Stimulated activated CD4-positive, alpha-beta T cell treated with anti-CD3 and anti-CD28 coated beads, Interleukin-2, amount 100 ng/mL, for 48 hours (primary cell): ENCODE measurements around the gene KCNG2.
"Not testable (repeated sequence)": the region's sequence is repeated elsewhere in the genome, so short reads cannot be mapped to it uniquely, and the experiment has no call there.

Experiments
- DNase-seq, 2 donors: peaks; one replicate each; pipeline ENCODE4 v3.0.0-alpha.2; 2020

KCNG2 gene, protein sequence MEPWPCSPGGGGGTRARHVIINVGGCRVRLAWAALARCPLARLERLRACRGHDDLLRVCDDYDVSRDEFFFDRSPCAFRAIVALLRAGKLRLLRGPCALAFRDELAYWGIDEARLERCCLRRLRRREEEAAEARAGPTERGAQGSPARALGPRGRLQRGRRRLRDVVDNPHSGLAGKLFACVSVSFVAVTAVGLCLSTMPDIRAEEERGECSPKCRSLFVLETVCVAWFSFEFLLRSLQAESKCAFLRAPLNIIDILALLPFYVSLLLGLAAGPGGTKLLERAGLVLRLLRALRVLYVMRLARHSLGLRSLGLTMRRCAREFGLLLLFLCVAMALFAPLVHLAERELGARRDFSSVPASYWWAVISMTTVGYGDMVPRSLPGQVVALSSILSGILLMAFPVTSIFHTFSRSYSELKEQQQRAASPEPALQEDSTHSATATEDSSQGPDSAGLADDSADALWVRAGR

DNA sequence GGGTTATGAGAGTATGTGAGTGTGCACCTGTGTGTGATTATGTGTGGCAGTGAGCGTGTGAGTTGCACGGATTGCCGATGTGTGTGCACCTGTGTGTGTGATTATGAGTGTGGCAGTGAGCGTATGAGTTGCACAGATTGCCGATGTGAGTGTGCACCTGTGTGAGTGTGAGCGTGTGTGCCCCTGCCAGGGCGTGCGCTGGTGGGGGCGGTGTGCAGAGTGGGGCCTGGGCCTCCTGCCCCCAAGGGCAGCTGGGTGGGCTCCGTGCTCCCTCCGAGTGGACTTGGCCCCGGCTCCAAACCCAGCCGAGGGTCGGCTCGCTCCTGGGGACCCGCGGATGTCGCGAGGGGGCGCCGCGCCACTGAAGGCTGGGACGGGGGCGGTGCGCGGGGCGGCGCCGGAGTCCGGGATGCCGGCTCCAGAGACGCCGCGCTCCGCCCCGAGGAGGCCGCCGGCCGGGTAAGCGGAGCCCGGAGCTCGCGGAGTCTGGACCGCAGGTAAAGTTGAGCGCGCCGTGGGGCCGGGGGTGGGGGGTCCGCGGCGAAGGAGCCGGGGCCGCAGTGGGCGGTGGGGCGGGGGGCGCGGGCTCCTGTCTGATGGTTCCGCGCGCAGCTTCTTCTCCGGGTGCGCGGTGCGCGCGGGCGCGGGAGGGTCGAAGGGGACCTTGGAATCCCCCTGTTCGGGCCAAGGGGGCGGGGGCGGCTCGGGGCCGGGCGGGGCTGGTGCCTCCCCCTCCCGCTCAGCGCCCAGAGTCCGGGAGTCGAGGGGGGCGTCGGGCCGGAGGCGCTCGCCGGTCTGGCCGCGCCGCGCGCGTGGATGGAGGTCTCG is at the start of gene KCNG2:
TSS of gene KCNG2 (plus strand) at position 421 of the 828 bp plus-strand sequence. CDS start 65,730 bp downstream, outside the sequence.
- DNase-seq, result no peak

DNA sequence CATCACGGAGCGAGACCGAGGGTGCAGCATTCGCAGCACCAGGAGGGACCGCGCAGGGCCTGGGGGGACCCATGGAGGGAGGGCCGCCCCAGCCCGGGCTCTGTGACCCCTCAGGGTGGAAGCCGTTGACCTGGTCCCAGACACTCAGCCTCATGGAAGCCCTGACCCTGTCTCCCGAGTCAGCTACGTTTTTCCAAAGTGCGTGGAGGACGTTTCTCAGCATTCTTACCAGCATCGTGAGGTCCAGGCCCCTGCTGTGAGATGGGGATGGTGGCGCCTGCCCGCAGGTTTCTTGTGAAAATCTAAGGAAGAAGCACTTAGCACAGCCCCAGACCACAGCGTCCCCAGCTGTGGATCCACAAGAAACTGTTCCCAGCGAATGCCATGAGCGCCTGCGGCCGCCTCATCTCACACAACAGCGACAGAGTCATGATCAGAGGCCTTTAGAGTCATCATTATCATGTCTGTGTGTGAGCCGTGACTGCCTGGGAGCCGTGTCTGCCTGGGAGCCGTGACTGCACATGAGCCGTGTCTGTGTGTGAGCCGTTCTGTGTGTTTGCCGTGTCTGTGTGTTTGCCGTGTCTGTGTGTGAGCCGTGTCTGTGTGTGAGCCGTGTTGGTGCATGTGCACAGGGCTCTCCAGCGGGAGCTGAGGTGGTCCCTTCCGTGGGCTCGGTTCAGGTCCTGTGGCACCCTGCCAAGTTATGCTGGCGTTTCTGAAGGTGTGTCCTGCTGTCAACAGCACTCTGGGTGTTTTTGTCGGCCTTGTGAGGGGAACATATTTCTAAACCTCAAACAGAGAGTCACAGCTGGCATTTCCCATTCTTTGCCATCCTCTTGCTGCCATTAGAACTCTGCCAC is 49.2 kb upstream of the KCNG2 start:
- DNase-seq, result no peak

DNA sequence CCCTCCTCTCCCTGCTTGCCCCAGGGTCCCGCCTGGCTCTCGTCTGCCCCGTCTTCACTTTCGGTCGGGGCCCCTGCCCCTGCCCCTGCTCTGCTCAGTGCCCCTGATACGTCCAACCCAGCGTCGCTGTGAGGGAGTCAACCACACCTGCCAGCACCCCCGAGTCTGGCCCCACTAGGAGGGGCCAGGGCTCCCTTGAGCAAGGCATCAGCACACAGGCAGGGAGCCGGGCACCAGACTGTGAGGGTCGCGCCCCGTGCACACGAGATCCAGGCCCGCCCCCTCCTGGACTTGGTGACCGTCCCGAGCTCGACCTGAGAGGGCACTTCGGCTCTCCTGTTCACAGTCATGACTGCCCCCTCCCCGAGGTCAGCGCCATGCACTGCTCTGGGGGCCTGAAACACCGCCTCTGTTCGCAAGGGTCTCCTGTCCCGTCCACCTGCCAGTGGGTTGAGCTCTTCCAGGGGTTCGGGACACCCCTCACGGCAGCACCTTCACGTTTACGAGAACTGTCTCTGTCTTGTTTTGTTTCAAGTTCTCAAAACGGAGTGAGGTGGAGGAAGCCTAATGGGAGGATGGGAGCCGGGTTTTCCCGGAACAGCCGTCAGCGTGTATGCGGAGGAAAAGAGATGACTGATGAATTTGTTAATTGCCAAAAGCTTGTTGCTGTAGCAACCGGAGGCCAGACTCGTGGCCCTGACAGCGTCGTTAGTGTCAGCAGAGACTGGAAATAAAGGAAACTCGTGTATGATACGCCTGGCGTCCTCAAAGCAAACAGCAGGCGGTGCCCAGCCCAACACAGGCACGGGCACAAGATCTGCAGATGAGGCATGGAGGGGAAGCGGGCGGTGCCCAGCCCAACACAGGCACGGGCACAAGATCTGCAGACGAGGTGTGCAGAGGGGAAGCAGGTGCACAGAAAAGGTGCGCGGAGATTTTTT is 48.2 kb upstream of the KCNG2 start:
- DNase-seq, result no peak

DNA sequence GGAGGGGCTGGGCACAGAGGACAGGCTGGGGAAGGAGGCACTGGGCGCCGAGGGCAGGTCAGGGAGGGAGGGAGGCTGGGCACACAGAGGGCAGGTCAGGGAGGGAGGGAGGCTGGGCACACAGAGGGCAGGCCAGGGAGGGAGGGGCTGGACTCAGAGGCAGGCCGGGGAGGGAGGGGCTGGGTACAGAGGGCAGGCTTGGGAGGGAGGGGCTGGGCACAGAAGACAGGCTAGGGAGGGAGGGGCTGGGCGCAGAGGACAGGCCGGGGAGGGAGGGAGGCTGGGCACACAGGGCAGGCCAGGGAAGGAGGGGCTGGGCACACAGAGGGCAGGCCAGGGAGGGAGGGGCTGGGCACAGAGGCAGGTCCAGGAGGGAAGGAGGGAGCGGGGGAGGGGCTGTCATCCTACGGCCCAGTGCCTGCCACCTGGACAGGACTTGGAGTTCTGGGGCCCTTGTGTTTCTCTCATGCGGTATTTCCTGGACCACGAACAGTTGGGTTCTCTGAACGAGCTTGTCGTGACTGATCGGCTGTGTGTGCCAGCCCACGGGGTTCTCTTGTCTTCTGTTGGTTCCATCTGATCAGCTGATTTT is 46.7 kb upstream of the KCNG2 start:
- DNase-seq, result no peak

DNA sequence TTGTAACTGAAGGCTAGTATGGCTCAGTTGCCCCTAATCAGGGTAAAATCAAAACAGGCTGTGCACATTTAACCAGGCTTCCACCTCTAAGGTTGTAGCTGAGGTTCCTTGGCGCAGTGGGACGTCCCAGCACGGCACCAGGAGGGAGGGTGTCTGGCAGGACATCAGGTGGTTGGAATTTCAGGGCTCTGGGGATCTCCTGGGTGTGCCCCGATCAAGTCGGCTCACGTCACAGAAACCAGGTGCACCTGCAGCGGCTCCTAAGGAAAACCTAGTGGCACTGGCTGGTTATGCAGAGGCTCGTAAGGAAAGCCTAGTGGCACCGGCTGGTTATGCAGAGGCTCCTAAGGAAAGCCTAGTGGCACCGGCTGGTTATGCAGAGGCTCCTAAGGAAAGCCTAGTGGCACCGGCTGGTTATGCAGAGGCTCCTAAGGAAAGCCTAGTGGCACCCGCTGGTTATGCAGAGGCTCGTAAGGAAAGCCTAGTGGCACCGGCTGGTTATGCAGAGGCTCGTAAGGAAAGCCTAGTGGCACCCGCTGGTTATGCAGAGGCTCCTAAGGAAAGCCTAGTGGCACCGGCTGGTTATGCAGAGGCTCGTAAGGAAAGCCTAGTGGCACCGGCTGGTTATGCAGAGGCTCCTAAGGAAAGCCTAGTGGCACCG is 45.7 kb upstream of the KCNG2 start:
- DNase-seq, result not testable (repeated sequence)

DNA sequence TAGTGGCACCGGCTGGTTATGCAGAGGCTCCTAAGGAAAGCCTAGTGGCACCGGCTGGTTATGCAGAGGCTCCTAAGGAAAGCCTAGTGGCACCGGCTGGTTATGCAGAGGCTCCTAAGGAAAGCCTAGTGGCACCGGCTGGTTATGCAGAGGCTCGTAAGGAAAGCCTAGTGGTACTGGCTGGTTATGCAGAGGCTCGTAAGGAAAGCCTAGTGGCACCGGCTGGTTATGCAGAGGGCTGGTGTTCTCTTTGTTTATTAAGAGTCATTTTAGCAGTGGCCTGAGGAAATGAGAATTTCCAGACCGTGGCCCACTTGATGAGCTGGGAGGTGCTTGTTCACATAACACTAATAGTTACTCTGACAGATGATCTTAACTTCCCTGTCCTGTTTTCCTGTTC is 44.8 kb upstream of the KCNG2 start:
- not testable (repeated sequence) for DNase-seq

DNA sequence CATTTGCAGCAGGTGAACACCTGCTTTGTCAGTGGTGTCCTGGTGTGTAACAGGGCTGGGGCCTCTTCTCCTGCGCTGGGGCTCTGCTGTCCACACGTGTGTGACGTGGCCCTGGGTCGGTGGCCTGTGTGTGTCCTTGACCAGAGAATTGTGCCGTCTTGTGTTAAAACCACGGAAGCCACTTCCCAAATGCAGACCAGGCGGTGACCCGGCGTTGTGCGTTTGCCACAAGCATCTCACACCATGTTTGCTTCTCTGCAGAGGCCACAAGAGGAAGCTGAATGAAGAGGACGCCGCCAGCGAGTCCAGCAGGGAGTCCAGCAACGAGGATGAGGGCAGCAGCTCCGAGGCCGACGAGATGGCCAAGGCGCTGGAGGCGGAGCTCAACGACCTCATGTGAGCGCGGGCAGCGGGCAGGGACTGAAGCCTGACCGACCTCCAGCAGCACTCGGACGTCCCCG is 44.3 kb upstream of the KCNG2 start:
- no peak for DNase-seq

DNA sequence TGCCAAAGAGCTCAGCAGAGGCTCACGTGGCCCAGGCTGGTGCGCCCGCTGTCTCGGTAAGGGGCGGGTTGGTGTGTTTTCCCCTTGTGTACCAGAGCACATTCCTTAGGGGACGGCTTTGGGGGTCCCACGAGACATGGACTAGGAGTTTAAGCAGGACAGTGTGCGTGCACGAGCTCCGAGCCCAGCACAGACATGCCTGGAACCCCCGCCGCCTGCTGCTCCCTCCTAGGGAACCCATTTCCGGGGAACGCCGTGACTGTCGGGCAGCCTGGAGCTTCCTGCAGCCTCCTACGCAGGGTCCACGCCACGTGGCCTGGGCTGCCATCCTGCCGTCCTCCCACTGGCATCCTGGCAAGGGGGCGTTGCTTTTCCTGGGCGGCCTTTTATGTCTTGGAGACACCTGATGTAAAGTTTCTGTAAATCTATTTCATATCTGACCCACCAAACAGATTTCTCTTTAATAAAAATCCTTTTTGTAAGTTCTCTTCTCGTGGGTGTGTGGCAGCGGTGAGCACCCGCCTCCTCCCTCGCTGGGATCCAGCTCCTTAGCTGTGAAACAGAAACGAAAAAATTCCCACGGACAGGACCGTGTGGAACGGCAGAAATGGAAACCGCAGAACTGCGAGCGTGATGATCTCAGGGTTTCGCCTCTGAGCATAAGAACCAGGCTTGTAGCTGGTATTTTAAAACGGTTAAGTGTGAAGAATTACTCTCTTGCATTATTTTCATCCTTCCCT is 43.5 kb upstream of the KCNG2 start:
- no peak for DNase-seq

DNA sequence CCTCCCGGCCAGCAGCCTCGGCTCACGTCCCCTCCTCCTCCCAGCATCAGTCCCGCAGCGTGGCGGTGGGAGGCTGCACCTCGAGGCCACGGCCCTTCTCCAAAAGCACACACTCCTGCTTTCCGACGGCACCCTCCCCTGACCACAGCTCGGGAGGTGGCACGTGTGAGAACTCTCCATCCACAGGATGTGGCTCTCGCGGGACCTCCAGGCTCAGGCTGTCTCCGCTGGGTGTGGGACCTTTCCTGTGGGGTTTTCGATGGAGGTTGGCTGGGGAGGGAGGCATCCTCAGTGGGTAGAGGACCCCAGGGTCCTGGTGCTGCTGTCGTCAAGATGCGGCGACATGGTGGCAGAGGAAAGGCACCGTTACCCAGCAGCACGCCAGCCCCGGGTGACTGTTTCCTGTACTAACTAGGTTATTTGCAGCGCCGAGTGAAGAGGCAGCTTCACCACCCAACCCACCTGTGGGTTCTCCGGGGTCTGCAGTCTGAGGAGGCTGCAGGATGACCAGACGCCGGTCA is 42.8 kb upstream of the KCNG2 start:
- no peak for DNase-seq

DNA sequence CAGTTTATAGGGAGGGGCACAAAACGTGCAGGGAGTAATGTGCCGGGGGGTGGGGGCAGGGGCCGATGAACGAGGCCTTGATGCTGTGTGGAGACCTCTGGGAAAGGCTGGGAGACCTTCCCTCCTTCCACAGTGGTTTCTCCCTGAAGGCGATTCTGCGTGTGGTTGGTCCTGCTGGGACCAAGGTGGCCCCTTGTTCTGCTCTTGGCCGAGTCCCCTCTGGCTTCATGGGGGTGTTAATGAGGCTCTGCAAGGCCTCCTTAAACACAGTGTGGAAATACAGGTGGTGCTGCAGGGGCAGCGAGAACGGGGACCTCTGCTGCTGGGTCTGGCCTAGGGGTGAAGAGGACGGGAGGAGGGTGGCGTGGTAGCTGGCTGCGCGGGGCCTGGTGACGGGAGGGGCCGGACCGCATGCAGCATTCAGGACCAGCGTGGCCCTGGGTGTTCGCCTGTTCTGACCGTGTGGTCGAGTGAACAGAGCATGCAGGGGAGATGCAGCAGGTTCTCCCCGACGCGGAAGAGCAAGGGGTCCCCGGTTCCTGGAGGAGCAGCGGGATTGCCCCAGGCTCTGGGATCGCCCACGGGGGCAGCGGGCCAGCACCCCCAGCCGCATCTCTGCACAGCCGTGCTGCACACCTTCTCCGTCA is 42.1 kb upstream of the KCNG2 start:
- no peak for DNase-seq

DNA sequence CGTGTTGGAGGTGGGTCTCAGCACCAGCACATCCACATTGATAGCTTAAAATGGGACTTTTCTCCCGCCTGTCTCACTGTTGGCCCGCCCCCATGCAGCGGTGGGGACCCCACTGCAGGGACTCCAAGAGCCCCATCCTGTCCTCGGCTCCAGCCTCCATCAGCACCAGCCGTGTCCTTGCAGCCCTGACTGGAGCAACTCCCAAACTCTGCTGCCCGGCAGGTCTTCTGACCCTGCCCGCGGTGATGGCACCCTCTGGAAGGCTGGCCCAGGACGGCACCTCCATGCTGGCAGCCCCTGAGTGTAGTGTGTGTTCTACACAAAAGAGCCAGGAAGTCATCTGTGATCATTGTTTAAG is 41.6 kb upstream of the KCNG2 start:
- DNase-seq, result no peak

DNA sequence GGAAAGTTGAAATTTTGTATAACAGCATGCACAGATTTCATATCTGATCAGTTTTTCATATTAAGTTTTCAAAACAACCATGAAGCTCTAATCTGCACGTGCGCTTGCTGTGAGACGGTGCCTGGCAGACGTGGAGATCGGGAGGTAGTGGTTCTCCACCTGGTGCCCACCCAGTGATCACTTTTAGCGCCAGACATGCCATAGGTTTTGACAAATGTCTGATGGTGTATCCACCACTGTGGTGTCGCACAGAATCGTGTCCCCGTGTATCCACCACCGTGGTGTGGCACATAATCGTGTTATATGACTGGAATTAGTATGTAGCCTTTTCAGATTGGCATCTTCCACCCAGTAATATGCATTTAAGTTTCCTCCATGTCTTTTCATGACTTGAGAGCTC is 40.9 kb upstream of the KCNG2 start:
- DNase-seq, result no peak

DNA sequence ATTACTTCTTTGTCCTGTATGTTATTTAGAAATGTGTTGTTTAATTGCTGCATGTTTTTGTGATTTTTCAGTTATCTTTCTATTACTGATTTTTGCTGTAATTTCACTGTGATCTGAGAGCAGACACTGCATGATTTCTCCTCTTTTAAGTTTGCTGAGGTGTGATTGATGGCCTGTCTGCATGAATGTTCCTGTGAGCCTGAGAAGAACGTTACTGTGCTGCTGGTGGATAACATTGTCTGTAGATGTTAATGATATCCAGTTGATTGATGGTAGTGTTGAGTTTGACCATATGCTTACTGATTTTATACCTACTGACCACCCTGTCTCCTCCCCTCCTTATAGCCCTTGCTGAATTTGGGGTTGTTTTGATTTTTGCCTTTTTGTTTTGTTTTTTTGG is 37.4 kb upstream of the KCNG2 start:
- no peak for DNase-seq

DNA sequence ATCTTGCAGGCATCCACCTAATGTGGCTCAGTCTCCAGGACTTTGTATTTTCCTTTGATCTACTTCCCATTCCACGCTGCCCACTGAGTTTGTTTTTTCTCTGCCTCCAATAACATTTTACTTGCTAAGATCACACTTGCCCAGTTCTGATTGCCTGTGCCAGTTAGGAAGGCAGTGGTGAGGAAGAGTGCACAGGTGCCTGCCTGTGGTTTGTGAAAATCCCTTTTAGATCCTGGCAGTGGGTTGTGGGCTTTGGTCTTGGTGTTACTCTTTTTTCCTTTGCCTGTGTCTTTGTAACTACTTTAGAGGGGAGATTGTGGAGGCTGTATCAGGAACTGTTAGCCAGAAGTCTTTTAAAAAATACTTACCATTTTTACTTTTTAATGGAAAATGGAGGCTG is 36.9 kb upstream of the KCNG2 start:
- DNase-seq, result no peak

DNA sequence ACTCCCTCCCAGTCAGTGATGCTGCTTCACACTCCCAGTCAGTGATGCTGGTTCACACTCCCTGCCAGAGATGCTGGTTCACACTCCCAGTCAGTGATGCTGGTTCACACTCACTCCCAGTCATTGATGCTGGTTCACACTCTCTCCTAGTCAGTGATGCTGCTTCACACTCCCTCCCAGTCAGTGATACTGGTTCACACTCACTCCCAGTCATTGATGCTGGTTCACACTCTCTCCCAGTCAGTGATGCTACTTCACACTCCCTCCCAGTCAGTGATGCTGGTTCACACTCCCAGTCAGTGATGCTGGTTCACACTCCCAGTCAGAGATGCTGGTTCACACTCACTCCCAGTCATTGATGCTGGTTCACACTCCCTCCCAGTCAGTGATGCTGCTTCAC is 34.3 kb upstream of the KCNG2 start:
- DNase-seq, result no peak

DNA sequence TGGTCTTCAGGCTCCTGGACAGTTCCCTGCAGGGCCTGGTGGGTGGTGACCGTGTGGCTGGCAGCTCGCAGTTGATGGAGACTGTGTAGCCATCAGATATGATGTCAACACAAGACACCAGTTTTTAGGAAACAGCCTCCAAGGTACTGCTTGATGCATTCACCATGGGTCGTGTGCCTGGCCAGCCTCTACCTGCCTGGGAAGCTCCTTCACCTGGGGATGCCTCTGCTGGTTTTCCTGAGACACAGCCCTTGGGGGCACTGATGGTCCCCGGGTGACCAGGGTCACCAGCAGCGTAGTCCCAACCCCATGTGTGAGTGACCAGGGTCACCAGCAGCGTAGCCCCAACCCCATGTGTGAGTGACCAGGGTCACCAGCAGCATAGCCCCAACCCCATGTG is 33.6 kb upstream of the KCNG2 start:
- DNase-seq, result no peak

DNA sequence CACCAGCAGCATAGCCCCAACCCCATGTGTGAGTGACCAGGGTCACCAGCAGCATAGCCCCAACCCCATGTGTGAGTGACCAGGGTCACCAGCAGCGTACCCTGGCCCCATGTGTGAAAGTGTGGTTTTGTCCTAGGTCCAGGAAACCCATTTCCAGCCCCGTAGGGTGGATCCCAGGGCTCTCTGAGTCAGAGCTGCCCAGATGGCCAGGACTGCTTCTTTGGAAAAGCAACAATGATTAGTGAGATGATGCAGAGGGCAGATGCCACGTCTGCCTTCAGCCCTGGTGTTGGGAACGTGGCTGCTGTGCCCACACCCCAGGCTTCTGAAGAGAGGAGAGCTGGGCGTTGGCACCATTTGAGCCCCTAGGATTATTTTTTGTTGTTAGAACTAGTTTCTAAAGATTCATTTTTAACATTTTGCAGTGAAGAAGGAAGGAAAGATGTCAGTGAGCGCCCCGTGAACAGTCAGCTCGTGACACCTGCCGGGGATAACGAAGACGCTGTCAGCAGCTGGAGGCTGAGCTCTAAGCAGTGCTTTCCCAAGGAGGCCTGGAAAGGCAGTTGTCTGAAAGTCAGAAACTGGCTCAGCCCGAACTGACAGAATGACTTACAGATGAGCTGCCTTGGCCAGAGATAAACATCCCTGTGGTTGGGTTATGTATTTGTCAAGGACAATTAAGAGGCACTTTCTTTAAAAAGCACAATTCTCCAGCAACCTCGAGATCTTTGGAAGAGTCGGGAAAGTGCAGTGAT is 32.1 kb upstream of the KCNG2 start:
- DNase-seq, result no peak

DNA sequence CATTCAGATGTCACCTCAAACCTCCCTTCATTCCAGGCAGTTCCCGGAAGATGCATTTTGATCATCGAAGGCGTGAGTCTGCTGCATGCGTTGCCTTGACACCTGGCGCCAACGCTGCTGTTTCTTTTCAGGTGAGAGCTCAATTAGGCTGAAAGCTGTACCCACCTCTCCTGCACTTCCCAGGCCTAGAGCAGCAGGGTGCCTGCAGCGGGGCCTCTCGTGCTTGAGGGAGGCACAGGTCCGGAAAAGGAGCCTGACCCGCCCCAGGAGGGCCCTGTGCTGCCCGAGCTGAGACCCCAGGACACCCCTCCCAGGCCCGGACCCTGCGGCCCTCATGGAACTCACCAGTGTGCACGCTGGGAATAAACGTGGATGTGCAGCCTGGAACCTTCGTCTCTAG is 31.4 kb upstream of the KCNG2 start:
- no peak for DNase-seq

DNA sequence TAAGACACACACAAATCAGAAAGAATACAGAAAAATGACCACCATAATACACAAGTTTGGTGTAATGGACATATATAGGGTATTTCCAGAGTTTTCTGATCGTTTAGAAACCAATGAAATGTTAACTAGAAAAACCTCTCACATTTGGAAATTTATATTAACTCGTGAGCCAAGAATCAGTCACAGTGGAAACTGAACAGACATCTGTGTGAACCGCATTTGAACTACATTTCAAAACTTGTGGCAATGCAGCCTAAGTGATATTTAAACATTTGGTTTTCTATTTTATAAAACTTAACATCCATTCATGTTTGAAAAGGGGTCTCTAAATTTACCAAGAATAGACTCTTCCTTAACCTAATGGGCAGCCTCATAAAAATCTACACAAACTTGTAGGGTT is 29.0 kb upstream of the KCNG2 start:
- DNase-seq, result no peak
